ENCODE measurements around the gene COL8A1.
A peak's percentile ranks its signal among the peaks of the same experiment; 100 is the strongest.

Gene COL8A1

DNA sequence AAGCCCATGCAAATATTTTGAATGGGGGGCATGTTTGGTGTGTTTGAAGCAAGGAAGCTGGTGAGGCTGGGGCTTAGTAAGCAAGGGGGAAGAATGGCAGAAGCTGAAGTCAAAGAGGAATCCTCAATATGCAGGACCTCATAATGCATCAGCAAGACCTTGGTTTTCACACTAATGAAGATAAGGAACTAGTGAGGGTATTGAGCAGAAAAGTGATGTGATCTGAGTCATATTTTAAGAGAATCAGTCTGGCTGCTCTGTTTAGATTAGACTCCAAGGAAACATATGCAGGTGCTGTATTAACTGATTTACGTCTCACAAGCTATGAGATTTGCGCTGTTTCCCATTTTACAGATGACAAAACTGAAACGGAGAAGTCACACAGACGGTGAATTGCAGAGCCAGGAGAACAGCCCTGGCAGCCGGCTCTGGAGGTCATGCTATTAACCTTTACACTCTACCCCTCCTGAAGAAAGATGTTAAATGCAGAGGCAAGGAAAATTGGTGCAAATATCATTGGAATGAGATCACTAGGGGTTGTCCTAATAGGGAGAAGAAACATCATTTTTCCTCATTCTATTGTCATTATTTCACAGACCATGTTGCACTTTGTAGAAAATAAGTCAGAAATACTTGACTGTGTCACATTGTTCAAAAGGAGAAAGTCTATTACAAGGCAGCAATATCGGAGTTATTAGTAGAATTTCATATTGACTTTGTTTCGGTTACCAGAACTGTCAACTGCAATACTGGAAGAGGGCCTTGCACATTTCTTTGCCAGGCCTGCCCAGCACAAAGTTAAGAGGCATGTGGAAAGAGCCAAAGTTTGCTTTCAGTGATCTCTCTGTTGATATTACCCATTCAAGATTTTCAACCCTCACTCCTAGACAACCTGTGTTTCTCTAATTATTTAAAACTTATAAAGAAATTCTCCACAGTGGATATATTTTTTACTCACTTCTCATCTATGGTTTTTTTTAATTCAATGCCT lies 64.9 kb downstream of the COL8A1 start:
- DNase-seq (ENCODE audit: low read depth): no peak
- H3K4me3 ChIP-seq (ENCODE audit: low read length): no peak overlapping the region
- TF ChIP-seq, protein P1, sequence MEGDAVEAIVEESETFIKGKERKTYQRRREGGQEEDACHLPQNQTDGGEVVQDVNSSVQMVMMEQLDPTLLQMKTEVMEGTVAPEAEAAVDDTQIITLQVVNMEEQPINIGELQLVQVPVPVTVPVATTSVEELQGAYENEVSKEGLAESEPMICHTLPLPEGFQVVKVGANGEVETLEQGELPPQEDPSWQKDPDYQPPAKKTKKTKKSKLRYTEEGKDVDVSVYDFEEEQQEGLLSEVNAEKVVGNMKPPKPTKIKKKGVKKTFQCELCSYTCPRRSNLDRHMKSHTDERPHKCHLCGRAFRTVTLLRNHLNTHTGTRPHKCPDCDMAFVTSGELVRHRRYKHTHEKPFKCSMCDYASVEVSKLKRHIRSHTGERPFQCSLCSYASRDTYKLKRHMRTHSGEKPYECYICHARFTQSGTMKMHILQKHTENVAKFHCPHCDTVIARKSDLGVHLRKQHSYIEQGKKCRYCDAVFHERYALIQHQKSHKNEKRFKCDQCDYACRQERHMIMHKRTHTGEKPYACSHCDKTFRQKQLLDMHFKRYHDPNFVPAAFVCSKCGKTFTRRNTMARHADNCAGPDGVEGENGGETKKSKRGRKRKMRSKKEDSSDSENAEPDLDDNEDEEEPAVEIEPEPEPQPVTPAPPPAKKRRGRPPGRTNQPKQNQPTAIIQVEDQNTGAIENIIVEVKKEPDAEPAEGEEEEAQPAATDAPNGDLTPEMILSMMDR (conservative IDR thresholded peaks at IDR 0.05; ENCODE audit: low read length): no peak

DNA sequence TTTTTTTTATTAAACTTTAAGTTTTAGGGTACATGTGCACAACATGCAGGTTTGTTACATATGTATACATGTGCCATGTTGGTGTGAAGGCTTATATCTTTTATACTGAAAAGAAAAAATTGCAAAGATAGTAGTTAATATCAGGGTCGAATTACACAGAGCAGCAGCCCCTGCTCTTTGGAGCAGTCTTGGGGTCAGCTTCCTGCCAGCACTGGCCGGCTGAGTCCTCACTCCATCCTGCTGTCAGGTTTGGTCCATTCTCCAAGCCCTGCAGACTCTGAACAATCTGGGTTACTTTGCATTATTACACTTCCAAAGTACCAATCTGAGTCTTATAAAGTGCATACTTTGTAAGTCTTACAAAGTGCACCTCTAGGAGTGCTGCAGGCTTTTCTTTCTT lies 66.0 kb downstream of the COL8A1 start:
- H3K4me3 ChIP-seq (ENCODE audit: low read length): no peak overlapping the region
- no peak for DNase-seq (ENCODE audit: low read depth)
- TF ChIP-seq, protein P1 (conservative IDR thresholded peaks at IDR 0.05; ENCODE audit: low read length): no peak

DNA sequence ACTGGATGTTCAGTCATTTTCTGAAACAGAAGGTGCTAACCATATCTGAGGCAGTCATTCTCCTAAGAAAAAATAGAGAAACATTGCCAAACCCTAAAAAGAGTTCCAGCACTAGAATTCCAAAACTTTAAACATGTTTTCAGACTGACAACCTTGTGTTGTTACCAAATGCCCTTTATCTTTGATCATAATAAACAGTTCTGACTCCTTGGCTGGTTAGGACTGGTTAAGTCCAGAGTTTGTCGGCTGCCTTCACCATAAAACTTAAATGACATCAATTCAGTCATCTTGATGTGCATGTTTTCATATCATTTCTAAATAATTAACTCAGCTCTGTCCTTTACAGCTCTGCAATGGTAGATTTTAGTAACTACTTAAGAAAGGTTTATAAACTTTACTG lies 68.0 kb downstream of the COL8A1 start:
- no peak overlapping the region for H3K4me3 ChIP-seq (ENCODE audit: low read length)
- TF ChIP-seq, protein P1 (conservative IDR thresholded peaks at IDR 0.05; ENCODE audit: low read length): no peak
- DNase-seq (ENCODE audit: low read depth): peak; percentile 46

DNA sequence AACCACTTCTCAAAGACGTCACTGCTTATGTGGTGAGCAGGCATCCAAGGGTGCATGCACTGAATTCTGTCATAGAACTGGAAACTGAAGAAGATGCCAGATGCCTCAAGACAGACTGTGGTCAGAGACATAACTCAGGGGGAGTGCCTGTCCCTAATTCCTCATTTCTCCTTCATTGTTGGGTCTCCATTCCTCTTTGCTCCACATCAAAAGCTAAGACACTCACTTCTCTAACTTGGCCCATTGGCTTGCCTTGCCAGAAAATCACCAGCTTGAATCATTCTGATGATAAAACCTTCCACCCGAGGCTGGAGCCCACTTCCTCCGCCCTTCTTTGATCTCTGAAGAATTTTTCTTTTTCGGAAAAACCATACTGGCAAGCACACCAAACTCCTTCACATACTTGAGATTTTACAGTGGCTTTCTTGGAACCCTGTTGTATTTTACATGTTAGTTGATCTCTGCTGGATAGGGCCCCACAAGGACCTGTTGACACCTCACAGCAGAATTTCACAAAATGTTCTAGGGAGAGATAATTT lies 69.9 kb downstream of the COL8A1 start:
- peak; percentile 81 for DNase-seq (ENCODE audit: low read depth)

DNA sequence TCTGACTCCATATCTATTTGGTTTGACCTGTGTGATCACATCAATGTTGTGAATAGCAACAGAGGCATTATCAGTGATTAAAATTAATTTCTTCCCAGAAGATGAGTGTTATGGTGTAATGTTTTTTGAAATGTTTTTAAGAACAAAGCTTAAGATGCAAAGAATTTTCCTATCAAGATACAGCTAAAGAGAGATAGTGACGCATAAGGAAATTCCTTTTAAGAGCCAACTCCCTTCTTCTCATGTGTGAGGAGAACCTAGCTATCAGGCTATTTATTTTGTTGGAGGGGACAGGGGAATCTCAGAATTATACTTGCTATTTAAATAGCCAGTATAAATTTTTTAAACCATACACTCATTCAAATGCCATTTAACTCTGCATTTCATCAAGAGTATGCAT lies 71.3 kb downstream of the COL8A1 start:
- no peak for DNase-seq (ENCODE audit: low read depth)
- TF ChIP-seq, protein P1 (conservative IDR thresholded peaks at IDR 0.05; ENCODE audit: low read length): no peak

More for the DNA sequence above, 69.9 kb downstream of the COL8A1 start:
- TF ChIP-seq, protein P1 (conservative IDR thresholded peaks at IDR 0.05; ENCODE audit: low read length): no peak
- no peak overlapping the region for H3K4me3 ChIP-seq (ENCODE audit: low read length)

DNA sequence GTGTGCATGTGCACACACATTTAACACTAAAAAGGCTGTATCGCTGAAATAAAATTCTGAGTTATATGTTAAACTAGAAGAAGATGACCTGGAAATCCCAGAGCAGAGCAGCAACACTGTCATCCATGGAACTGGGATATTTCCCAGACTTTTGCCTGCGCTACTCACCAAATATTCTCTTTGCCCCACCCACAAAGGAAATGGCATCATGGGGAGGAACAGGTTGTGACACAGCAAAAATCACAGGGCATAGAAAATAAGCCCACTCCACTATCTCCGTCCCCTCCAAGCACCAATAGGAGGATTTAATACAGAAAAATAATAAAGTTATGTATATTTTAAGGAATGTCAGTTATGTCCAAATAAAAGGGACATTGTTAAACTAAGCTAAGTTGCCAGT lies 71.7 kb downstream of the COL8A1 start:
- TF ChIP-seq, protein P1 (conservative IDR thresholded peaks at IDR 0.05; ENCODE audit: low read length): no peak
- H3K4me3 ChIP-seq (ENCODE audit: low read length): no peak overlapping the region
- no peak for DNase-seq (ENCODE audit: low read depth)

More for the DNA sequence above, 71.3 kb downstream of the COL8A1 start:
- H3K4me3 ChIP-seq (ENCODE audit: low read length): no peak overlapping the region

DNA sequence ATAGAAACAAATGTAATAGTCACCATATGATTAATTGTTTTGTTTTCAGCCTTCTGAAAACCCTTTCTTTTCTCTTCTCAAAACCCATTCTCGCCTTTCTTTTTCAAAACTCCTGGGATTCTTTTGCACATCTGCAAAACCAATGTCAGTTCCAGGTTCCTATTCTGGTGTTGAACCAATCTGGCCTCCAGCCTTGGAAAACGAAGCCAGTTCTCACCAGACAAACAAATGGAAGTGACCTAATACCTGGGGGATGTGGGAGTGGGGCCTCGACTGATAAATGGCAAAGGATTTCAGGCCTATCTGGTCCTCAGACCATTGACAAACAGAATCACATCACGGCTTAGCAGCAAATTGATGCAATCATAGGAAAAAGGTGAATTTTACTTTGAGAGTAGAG lies 73.0 kb downstream of the COL8A1 start:
- no peak for DNase-seq (ENCODE audit: low read depth)
- TF ChIP-seq, protein P1 (conservative IDR thresholded peaks at IDR 0.05; ENCODE audit: low read length): no peak
- H3K4me3 ChIP-seq (ENCODE audit: low read length): no peak overlapping the region
